HG03064 (cell line): ENCODE results near the gene OR10H2.
"Not testable (repeated sequence)": the region's sequence is repeated elsewhere in the genome, so short reads cannot be mapped to it uniquely, and the experiment has no call there.

ENCODE experiments used
- ATAC-seq: cut with Tn5 transposase; IDR thresholded peaks from one replicate; pipeline ENCODE4 v1.9.1; 2021; ENCODE audit warnings: low read depth; ENCODE audit not compliant: unreplicated experiment

OR10H2 gene

GRCh38 chr19:15759962-15760565 lies 32.2 kb downstream of the OR10H2 start:
- no peak for ATAC-seq

- ATAC-seq, result no peak
Observed at GRCh38 chr19:15769586-15769985, 41.8 kb downstream of the OR10H2 start.

DNA sequence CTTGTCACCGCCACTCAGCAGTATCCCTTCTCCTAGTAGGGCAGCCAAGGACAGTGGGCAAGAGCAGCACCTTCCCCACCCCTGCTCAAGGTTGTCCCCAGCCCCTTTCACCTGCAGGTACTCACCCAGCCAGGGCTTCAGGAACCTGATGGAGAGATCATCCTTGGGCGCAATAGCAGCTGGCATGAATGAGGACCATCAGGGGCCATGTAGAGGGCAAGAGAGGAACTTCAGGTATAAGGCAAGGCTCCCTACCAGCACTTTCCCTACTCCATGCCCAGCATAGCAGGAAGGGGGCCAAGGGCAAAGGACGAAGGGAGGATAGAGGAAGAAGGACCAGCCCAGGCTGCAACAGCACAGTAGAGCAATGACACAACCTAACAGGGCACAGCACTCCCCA lies 46.3 kb downstream of the OR10H2 start:
- ATAC-seq, result not testable (repeated sequence)

DNA sequence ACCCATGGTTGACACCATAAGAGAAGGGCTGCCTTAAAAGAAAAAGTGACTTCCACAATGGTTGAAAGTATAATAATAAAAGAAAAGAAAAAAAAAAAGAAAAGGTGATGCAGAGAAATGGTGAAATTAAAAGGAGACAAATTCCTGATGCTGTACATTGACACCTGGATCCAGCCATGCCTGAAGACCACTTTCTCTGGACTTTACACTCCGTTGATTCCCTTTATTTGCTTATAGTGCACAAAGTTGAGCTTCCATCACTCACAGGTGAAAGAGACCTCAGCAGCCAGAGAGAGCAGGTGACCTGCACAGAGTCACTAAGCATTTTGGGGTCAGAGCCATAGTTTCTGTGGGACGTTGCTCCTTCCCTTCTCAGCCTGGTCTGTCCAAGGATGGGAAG lies 47.4 kb downstream of the OR10H2 start:
- no peak for ATAC-seq

DNA sequence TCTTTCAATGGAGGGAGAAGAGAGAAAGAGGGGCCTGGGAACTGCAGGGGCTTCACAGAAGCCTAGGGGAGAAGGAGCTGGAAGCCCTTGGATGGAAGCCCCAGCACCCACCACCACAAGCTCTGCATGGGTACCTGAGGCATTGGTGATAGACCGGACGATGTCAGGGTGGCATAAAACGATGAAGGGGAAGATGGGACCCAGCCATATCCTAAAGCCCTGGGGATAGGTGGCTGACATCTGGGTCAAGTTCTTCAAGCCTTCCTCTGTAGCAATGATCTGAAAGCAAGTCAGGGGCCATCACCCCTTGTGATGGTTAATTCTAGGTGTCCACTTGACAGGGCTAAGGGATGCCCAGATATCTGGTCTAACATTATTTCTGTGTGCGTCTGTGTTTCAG lies 48.4 kb downstream of the OR10H2 start:
- no peak for ATAC-seq

DNA sequence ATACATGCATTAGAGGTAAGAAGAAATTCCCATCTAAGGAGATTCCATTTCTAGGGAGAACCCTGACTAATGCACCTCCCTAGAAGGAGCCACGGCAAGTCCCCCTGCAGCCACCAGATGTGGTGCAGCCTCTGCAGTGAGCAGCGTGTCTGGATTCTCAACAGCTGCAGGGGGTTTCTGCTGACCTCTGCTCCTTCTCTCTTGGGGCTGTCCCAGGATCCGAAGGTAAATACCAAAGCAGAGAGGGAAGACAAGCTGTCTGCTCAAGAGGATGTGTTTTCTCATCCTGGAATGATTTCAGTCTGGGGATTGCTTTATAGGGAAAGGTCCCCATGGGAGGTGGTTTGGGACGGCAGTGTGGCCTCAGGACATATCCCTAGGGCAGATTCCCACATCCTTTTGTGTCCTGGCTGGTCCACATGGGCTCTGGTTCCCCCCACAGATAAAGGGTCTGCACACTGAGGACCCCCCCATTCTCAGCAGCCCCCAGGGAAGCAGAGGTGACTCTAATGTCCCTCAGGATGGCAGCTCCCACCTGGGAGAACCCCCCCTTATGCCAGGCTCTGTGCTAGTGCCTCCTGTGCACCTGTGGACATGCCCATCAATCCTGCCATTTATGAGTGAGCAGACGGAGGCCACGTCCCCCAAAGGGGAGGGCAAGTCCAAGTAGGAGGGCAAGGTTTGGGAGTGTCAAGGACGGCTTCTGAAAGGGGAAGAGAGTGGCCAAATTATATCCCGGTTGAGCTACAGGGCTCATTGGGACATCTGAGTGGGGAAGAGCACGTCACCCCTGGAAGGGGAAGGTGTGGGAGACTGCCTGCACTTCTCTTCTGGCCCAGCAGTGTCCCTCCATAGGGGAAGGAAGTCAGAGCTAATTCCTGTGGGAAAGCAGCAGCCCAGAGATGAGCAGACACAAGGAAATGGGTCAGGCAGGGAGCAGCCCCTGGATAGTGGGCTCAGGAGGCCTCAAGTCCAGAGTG lies 49.5 kb downstream of the OR10H2 start:
- no peak for ATAC-seq
